IMR-90 (cell line): ENCODE measurements around the gene COL18A1. TPM values are rescaled to one million over a fixed set of nuclear protein-coding genes. Genes with fewer than 3 reads are reported as not detected.

Experiments used
- ATAC-seq: fragments of 200-7000 bp; cut with Tn5 transposase; 2 replicates; pipeline ENCODE4 v1.9.1; 2020; ENCODE audit warnings: low read depth, mild to moderate bottlenecking, moderate library complexity
- BruUV-seq: library from RNA; stranded (reverse); fragments of 400-500 nt; replicated peaks from 2 replicates; lab custom pipeline; 2021; lab: Mats Ljungman, UMichigan
- CTCF ChIA-PET: fragments of 300-600 bp; formaldehyde crosslinking; extraction: SDS; loops from one replicate; lab custom pipeline; 2021; ENCODE audit warnings: antibody characterized with exemption; lab: Yijun Ruan, JAX
- POLR2A ChIA-PET: fragments of 300-600 bp; sonication (Branson Sonifier 250); formaldehyde crosslinking; loops from one replicate; lab custom pipeline; 2022; ENCODE audit warnings: antibody characterized with exemption; ENCODE audit not compliant: unreplicated experiment; lab: Charles Lee
- DNase-seq: peaks from one replicate; pipeline ENCODE4 v3.0.0; 2013
- H2AFZ ChIP-seq: replicated peaks from 2 replicates; pipeline ENCODE3; 2013; ENCODE audit warnings: low read length, mild to moderate bottlenecking; ENCODE audit not compliant: poor library complexity
- H2AK5ac ChIP-seq: 2 replicates; pipeline ENCODE4 v1.6.1; 2013; ENCODE audit warnings: low read depth, low read length, inconsistent platforms
- H2AK9ac ChIP-seq: replicated peaks from 2 replicates; pipeline ENCODE3; 2013; ENCODE audit warnings: mild to moderate bottlenecking, low read depth, low read length, moderate library complexity; ENCODE audit not compliant: poor library complexity
- H2BK120ac ChIP-seq: 2 replicates; pipeline ENCODE4 v1.6.1; 2013; ENCODE audit warnings: low read depth, low read length, inconsistent platforms
- H2BK15ac ChIP-seq: 3 replicates; pipeline ENCODE4 v1.6.1; 2013; ENCODE audit warnings: low read depth, low read length, inconsistent platforms
- H2BK20ac ChIP-seq: 2 replicates; pipeline ENCODE4 v1.6.1; 2013; ENCODE audit warnings: low read depth, mild to moderate bottlenecking, inconsistent platforms, low read length, moderate library complexity
- H2BK5ac ChIP-seq: 2 replicates; pipeline ENCODE4 v1.6.1; 2013; ENCODE audit warnings: mild to moderate bottlenecking, low read depth, low read length, inconsistent platforms; ENCODE audit not compliant: poor library complexity, severe bottlenecking
- H3K14ac ChIP-seq: replicated peaks from 2 replicates; pipeline ENCODE4 v1.6.1; 2013; ENCODE audit warnings: low read depth, low read length, inconsistent platforms
- H3K18ac ChIP-seq: 2 replicates; pipeline ENCODE4 v1.6.1; 2013; ENCODE audit warnings: low read depth, low read length, control low read depth
- H3K23ac ChIP-seq: 2 replicates; pipeline ENCODE4 v1.6.1; 2013; ENCODE audit warnings: low read depth, low read length, inconsistent platforms
- H3K27ac ChIP-seq: 2 replicates; pipeline ENCODE4 v1.5.1; 2013; ENCODE audit warnings: mild to moderate bottlenecking, control low read depth, low read length; ENCODE audit not compliant: insufficient read depth
- H3K27me3 ChIP-seq: 2 replicates; pipeline ENCODE4 v1.6.1; 2013; ENCODE audit warnings: low read length; ENCODE audit not compliant: control insufficient read depth, insufficient read depth
- H3K36me3 ChIP-seq: 2 replicates; pipeline ENCODE4 v1.6.1; 2013; ENCODE audit warnings: low read length, mixed read lengths; ENCODE audit not compliant: control insufficient read depth, insufficient read depth
- H3K4ac ChIP-seq: 2 replicates; pipeline ENCODE4 v1.6.1; 2013; ENCODE audit warnings: low read depth, low read length, inconsistent platforms
- H3K4me1 ChIP-seq: 2 replicates; pipeline ENCODE4 v1.6.1; 2013; ENCODE audit warnings: low read length, mixed read lengths; ENCODE audit not compliant: control insufficient read depth, insufficient read depth
- H3K4me2 ChIP-seq: 2 replicates; pipeline ENCODE4 v1.6.1; 2013; ENCODE audit warnings: low read depth, mild to moderate bottlenecking, control low read depth, low read length, moderate library complexity
- H3K4me3 ChIP-seq: 2 replicates; pipeline ENCODE4 v1.5.1; 2013; ENCODE audit warnings: low read depth, mild to moderate bottlenecking, control low read depth, low read length, moderate library complexity; ENCODE audit not compliant: insufficient read depth
- H3K56ac ChIP-seq: 2 replicates; pipeline ENCODE4 v1.6.1; 2013; ENCODE audit warnings: low read length, inconsistent platforms; ENCODE audit not compliant: insufficient read depth; ENCODE audit errors: extremely low read depth
- H3K79me1 ChIP-seq, 2 experiments: 2 replicates each; pipeline ENCODE4 v1.6.1; 2013; ENCODE audit warnings: low read length in 2 of 2, inconsistent platforms in 1 of 2, low read depth in 1 of 2
- H3K9ac ChIP-seq: 2 replicates; pipeline ENCODE4 v1.6.1; 2013; ENCODE audit warnings: low read depth, low read length, control low read depth
- H3K9me1 ChIP-seq: 2 replicates; pipeline ENCODE4 v1.6.1; 2013; ENCODE audit warnings: low read length, inconsistent platforms; ENCODE audit not compliant: insufficient read depth
- H3K9me3 ChIP-seq: 2 replicates; pipeline ENCODE4 v1.6.1; 2013; ENCODE audit warnings: low read length; ENCODE audit not compliant: control insufficient read depth, insufficient read depth
- H4K20me1 ChIP-seq: 2 replicates; pipeline ENCODE4 v1.6.1; 2013; ENCODE audit warnings: low read length, inconsistent platforms; ENCODE audit not compliant: insufficient read depth
- H4K5ac ChIP-seq: 2 replicates; pipeline ENCODE4 v1.6.1; 2013; ENCODE audit warnings: mild to moderate bottlenecking, low read depth, low read length, control low read depth
- H4K8ac ChIP-seq, 2 experiments: 2 replicates each; pipeline ENCODE4 v1.6.1; 2013; ENCODE audit warnings: low read depth in 2 of 2, low read length in 2 of 2, control low read depth in 1 of 2, inconsistent platforms in 1 of 2
- H4K91ac ChIP-seq: 2 replicates; pipeline ENCODE4 v1.6.1; 2013; ENCODE audit warnings: low read depth, low read length, inconsistent platforms; ENCODE audit not compliant: insufficient read depth
- CHD1 ChIP-seq: IDR thresholded peaks from 2 replicates; pipeline ENCODE4 v1.6.1; 2012; ENCODE audit warnings: low read depth, low read length, improper control_type of control experiment
- FOS ChIP-seq: fragments of 150-350 bp; IDR thresholded peaks from 2 replicates; pipeline ENCODE4 v1.6.1; 2016; ENCODE audit warnings: low read depth, low read length
- MXI1 ChIP-seq: IDR thresholded peaks from 2 replicates; pipeline ENCODE4 v1.6.1; 2012; ENCODE audit warnings: low read depth, mild to moderate bottlenecking, low read length, moderate library complexity, borderline replicate concordance
- RCOR1 ChIP-seq: IDR thresholded peaks from 2 replicates; pipeline ENCODE4 v1.6.1; 2012; ENCODE audit warnings: mild to moderate bottlenecking, low read length, improper control_type of control experiment; ENCODE audit not compliant: insufficient replicate concordance
- RFX5 ChIP-seq: IDR thresholded peaks from 2 replicates; pipeline ENCODE4 v1.8.0; 2012; ENCODE audit warnings: low read depth, mild to moderate bottlenecking, low read length, moderate library complexity
- WGBS, 2 experiments: methylation state at CpG; one replicate each; pipeline versions ENCODE4 v1.1.5 to v1.1.7; 2013; ENCODE audit warnings: missing lambda C conversion rate in 2 of 2; ENCODE audit not compliant: insufficient read length in 1 of 2; ENCODE audit errors: extremely low coverage in 2 of 2; 5-methylcytosine and 5-hydroxymethylcytosine counted together
- dilution Hi-C: fragments of 300-500 bp; cut with HindIII; formaldehyde crosslinking; loops from one replicate; pipeline ENCODE4 v1.14.3; 2018; ENCODE audit warnings: low sequenced_read_pairs; ENCODE audit not compliant: unreplicated experiment
- in situ Hi-C: fragments of 300-500 bp; cut with MboI; formaldehyde crosslinking; loops from 3 replicates; pipeline ENCODE4 v1.14.3; 2019; ENCODE audit warnings: low sequenced_read_pairs, inconsistent platforms, mixed read lengths
- intact Hi-C: fragments of 100-400 bp; cut with micrococcal nuclease; formaldehyde crosslinking; loops from 2 replicates; pipeline ENCODE4 v1.10.0; 2022
- polyA plus RNA-seq, 3 experiments: library from polyadenylated mRNA; depleted of rRNA; stranded (reverse); fragments of >200 nt; gene quantifications; 2 replicates each; pipeline ENCODE4 v1.2.3, GENCODE V29; 2012; ENCODE audit warnings: low replicate concordance in 1 of 3
- total RNA-seq: library from RNA; depleted of rRNA; stranded (reverse); fragments of >200 nt; gene quantifications from 2 replicates; pipeline ENCODE4 v1.2.3, GENCODE V29; 2012
- TF ChIP-seq, protein P1 (sequence below): fragments of 150-350 bp; IDR thresholded peaks from 2 replicates; pipeline ENCODE4 v1.6.1; 2016; ENCODE audit warnings: low read depth, mild to moderate bottlenecking, low read length, moderate library complexity, borderline replicate concordance

Gene COL18A1
- total and polyA plus RNA-seq, 2 of the 4 experiments (the other 2 are of a cell fraction), result 4.3 to 46.7 TPM

GRCh38 chr21:45516071-45516670 is 111.2 kb downstream of the COL18A1 start:
- no peak for TF ChIP-seq MXI1
- TF ChIP-seq RFX5, result no peak
- TF ChIP-seq CHD1, result no peak
- TF ChIP-seq RCOR1, result no peak
- TF ChIP-seq FOS, result no peak
- TF ChIP-seq, protein P1, sequence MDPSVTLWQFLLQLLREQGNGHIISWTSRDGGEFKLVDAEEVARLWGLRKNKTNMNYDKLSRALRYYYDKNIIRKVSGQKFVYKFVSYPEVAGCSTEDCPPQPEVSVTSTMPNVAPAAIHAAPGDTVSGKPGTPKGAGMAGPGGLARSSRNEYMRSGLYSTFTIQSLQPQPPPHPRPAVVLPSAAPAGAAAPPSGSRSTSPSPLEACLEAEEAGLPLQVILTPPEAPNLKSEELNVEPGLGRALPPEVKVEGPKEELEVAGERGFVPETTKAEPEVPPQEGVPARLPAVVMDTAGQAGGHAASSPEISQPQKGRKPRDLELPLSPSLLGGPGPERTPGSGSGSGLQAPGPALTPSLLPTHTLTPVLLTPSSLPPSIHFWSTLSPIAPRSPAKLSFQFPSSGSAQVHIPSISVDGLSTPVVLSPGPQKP, result no peak
- WGBS, 2 experiments, result 95% methylated on average over 14 of the region's 21 CpGs; no CpG with 5 or more reads in 1 of the 2 experiments
- no TSS peak for BruUV-seq

More at GRCh38 chr21:45516071-45516670, 111.2 kb downstream of the COL18A1 start:
- Histone ChIP-seq H3K4me2 (no peak overlapping the region), H2BK120ac (no peak overlapping the region), H2BK15ac (no peak overlapping the region), H2AK9ac (no peak overlapping the region), H2AFZ (no peak overlapping the region), H3K36me3 (peaks cover 29% of the 10 kb centered on the region), H4K91ac (no peak overlapping the region), H3K4me3 (no peak overlapping the region), H2BK20ac (no peak overlapping the region), H3K4me1 (no peaks in the 10 kb centered on the region), H4K8ac (no peak overlapping the region), H3K9ac (no peak overlapping the region), H4K5ac (no peak overlapping the region), H3K9me1 (no peaks in the 10 kb centered on the region; the same call in 1 of the 2 replicates), H3K27me3 (no peaks in the 10 kb centered on the region), H2AK5ac (no peak overlapping the region), H3K56ac (no peak overlapping the region), H3K18ac (no peak overlapping the region), H3K23ac (no peak overlapping the region), H3K4ac (no peak overlapping the region), H3K9me3 (peaks cover 14% of the 10 kb centered on the region), H3K14ac (no peak overlapping the region), H3K27ac (no peak overlapping the region), H4K20me1 (peaks cover 12% of the 10 kb centered on the region), H3K79me1 (peaks cover 5 to 6% of the 10 kb centered on the region in 2 experiments; a peak in 2 of 4 replicates), H2BK5ac (no peak overlapping the region)
- dilution Hi-C loops, result no loop called here
- ATAC-seq, result no peak
- ChIA-PET POLR2A (no interaction called here), CTCF (no interaction called here)
- intact Hi-C loops, result no loop called here
- DNase-seq, result no peak
- in situ Hi-C loops, result no loop called here
